SK-N-SH treated with all-trans-retinoic acid at 6 μM for 48 hours (cell line): ENCODE results near the gene DDX41.

ENCODE experiments used
- ATAC-seq: fragments of 200-7000 bp; cut with Tn5 transposase; 3 replicates; pipeline ENCODE4 v1.9.1; 2020; ENCODE audit warnings: mild to moderate bottlenecking, moderate library complexity
- ARNTL ChIP-seq: fragments of 450-650 bp; formaldehyde crosslinking; IDR thresholded peaks from 2 replicates; pipeline ENCODE4 v1.5.0; 2020; ENCODE audit warnings: low read depth, mild to moderate bottlenecking, moderate library complexity, borderline replicate concordance
- CSDC2 ChIP-seq: fragments of 250-450 bp; sonication (Bioruptor Pico); IDR thresholded peaks from 2 replicates; pipeline ENCODE4 v1.5.0; 2020; ENCODE audit warnings: mild to moderate bottlenecking, moderate library complexity
- ESRRG ChIP-seq: fragments of 250-450 bp; sonication (Bioruptor Pico); IDR thresholded peaks from 2 replicates; pipeline ENCODE4 v1.6.1; 2021; ENCODE audit warnings: mild to moderate bottlenecking
- GLIS3 ChIP-seq: fragments of 250-450 bp; sonication (Bioruptor Pico); IDR thresholded peaks from 2 replicates; pipeline ENCODE4 v1.5.0; 2020; ENCODE audit warnings: mild to moderate bottlenecking, moderate library complexity
- ISL1 ChIP-seq: fragments of 250-450 bp; sonication (Bioruptor Pico); IDR thresholded peaks from 2 replicates; pipeline ENCODE4 v2.1.2; 2022; ENCODE audit warnings: mild to moderate bottlenecking, moderate library complexity
- OSR1 ChIP-seq: fragments of 250-450 bp; sonication (Bioruptor Pico); IDR thresholded peaks from 2 replicates; pipeline ENCODE4 v1.8.0; 2022; ENCODE audit warnings: moderate library complexity, mild to moderate bottlenecking, inconsistent platforms
- PPARA ChIP-seq: fragments of 250-450 bp; sonication (Bioruptor Pico); IDR thresholded peaks from 2 replicates; pipeline ENCODE4 v1.5.0; 2020; ENCODE audit warnings: mild to moderate bottlenecking, borderline replicate concordance
- RARB ChIP-seq: fragments of 250-450 bp; sonication (Bioruptor Pico); IDR thresholded peaks from 2 replicates; pipeline ENCODE4 v1.8.0; 2021; ENCODE audit warnings: mild to moderate bottlenecking, moderate library complexity
- SNAI2 ChIP-seq: fragments of 250-450 bp; sonication (Bioruptor Pico); IDR thresholded peaks from 2 replicates; pipeline ENCODE4 v1.5.0; 2020; ENCODE audit warnings: mild to moderate bottlenecking, moderate library complexity
- TCF4 ChIP-seq: fragments of 250-450 bp; sonication (Bioruptor Pico); IDR thresholded peaks from 2 replicates; pipeline ENCODE4 v1.8.0; 2021; ENCODE audit warnings: mild to moderate bottlenecking, moderate library complexity, borderline replicate concordance
- ZC3H10 ChIP-seq: fragments of 250-450 bp; sonication (Bioruptor Pico); IDR thresholded peaks from 2 replicates; pipeline ENCODE4 v1.5.1; 2021; ENCODE audit warnings: mild to moderate bottlenecking, moderate library complexity
- ZFP3 ChIP-seq: fragments of 250-450 bp; sonication (Bioruptor Pico); IDR thresholded peaks from 2 replicates; pipeline ENCODE4 v1.5.0; 2020; ENCODE audit warnings: mild to moderate bottlenecking, moderate library complexity
- ZNF565 ChIP-seq: fragments of 450-650 bp; formaldehyde crosslinking; conservative IDR thresholded peaks from 2 replicates; pipeline ENCODE4 v1.5.0; 2020; ENCODE audit warnings: low read depth, mild to moderate bottlenecking, moderate library complexity
- ZNF70 ChIP-seq: fragments of 450-650 bp; formaldehyde crosslinking; IDR thresholded peaks from 2 replicates; pipeline ENCODE4 v1.5.0; 2020; ENCODE audit warnings: mild to moderate bottlenecking, moderate library complexity
- ZNF8 ChIP-seq: fragments of 450-650 bp; formaldehyde crosslinking; IDR thresholded peaks from 2 replicates; pipeline ENCODE4 v1.5.0; 2020; ENCODE audit warnings: mild to moderate bottlenecking, moderate library complexity
- TF ChIP-seq, protein P1 (sequence below): fragments of 250-450 bp; sonication (Bioruptor Pico); IDR thresholded peaks from 2 replicates; pipeline ENCODE4 v1.8.0; 2020; ENCODE audit warnings: mild to moderate bottlenecking, moderate library complexity, borderline replicate concordance
- TF ChIP-seq, protein P2 (sequence below): fragments of 250-450 bp; sonication (Bioruptor Pico); IDR thresholded peaks from 2 replicates; pipeline ENCODE4 v1.5.1; 2020; ENCODE audit warnings: low read depth, mild to moderate bottlenecking, moderate library complexity
- TF ChIP-seq, protein P3 (sequence below): fragments of 250-450 bp; sonication (Bioruptor Pico); IDR thresholded peaks from 2 replicates; pipeline ENCODE4 v1.8.0; 2021; ENCODE audit warnings: low read depth, mild to moderate bottlenecking, moderate library complexity, borderline replicate concordance
- TF ChIP-seq, protein P4 (sequence below): fragments of 250-450 bp; sonication (Bioruptor Pico); IDR thresholded peaks from 2 replicates; pipeline ENCODE4 v1.5.0; 2020; ENCODE audit warnings: mild to moderate bottlenecking, moderate library complexity
- TF ChIP-seq, protein P5 (sequence below): fragments of 250-450 bp; sonication (Bioruptor Pico); IDR thresholded peaks from 2 replicates; pipeline ENCODE4 v1.5.1; 2021; ENCODE audit warnings: mild to moderate bottlenecking, moderate library complexity

DDX41 gene

DNA sequence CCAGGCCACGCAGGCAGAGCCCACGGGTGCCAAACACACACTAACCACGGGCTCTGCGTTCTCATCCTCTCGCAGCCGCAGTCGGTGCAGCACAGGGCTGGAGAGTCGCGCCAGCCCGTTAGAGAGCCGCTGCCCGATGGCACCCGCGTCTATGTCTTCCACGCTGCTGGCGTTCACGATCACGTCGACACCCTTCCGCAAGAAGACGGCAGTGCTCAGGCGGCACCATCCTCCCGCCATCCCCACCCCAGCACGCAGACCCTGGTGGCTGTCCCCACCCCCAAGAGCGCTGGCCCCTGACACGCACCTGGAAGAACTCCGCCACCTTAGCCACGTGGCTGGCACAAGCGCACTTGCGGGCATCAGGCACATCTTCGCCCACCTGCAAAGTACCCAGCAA lies 49.3 kb downstream of the DDX41 start:
- TF ChIP-seq, protein P1, sequence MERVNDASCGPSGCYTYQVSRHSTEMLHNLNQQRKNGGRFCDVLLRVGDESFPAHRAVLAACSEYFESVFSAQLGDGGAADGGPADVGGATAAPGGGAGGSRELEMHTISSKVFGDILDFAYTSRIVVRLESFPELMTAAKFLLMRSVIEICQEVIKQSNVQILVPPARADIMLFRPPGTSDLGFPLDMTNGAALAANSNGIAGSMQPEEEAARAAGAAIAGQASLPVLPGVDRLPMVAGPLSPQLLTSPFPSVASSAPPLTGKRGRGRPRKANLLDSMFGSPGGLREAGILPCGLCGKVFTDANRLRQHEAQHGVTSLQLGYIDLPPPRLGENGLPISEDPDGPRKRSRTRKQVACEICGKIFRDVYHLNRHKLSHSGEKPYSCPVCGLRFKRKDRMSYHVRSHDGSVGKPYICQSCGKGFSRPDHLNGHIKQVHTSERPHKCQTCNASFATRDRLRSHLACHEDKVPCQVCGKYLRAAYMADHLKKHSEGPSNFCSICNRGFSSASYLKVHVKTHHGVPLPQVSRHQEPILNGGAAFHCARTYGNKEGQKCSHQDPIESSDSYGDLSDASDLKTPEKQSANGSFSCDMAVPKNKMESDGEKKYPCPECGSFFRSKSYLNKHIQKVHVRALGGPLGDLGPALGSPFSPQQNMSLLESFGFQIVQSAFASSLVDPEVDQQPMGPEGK (CRISPR knock-in tag): no peak
- TF ChIP-seq ARNTL: no peak
- TF ChIP-seq, protein P2, sequence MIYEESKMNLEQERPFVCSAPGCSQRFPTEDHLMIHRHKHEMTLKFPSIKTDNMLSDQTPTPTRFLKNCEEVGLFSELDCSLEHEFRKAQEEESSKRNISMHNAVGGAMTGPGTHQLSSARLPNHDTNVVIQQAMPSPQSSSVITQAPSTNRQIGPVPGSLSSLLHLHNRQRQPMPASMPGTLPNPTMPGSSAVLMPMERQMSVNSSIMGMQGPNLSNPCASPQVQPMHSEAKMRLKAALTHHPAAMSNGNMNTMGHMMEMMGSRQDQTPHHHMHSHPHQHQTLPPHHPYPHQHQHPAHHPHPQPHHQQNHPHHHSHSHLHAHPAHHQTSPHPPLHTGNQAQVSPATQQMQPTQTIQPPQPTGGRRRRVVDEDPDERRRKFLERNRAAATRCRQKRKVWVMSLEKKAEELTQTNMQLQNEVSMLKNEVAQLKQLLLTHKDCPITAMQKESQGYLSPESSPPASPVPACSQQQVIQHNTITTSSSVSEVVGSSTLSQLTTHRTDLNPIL (CRISPR knock-in tag): no peak
- TF ChIP-seq ESRRG (CRISPR knock-in tag): no peak
- TF ChIP-seq ZNF70 (CRISPR knock-in tag): no peak
- TF ChIP-seq ZFP3: no peak

DNA sequence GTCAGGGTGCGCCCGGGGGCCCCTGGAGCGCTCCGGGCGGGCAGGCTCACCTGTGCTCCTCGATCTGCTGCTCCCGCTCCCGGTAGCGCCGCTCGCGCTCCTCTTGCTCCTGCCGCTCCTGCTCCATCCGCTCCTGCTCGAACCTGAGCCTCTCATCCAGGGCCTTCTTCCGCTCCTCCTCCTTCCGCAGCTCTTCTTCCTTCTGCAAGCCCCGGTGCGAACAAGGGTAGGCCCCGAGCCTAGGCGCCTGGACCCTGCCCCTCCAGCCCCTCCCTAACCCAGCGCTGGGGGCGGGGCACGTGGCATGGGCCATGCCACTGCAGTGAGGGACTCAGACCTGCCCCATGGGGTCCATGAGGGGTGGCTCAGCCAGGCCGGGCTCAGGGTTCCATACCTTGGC lies 49.9 kb downstream of the DDX41 start:
- ATAC-seq: no peak
- no peak for TF ChIP-seq ZNF565 (CRISPR knock-in tag)
- TF ChIP-seq, protein P3, sequence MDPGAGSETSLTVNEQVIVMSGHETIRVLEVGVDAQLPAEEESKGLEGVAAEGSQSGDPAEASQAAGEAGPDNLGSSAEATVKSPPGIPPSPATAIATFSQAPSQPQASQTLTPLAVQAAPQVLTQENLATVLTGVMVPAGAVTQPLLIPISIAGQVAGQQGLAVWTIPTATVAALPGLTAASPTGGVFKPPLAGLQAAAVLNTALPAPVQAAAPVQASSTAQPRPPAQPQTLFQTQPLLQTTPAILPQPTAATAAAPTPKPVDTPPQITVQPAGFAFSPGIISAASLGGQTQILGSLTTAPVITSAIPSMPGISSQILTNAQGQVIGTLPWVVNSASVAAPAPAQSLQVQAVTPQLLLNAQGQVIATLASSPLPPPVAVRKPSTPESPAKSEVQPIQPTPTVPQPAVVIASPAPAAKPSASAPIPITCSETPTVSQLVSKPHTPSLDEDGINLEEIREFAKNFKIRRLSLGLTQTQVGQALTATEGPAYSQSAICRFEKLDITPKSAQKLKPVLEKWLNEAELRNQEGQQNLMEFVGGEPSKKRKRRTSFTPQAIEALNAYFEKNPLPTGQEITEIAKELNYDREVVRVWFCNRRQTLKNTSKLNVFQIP (CRISPR knock-in tag): no peak
- no peak for TF ChIP-seq ZFP3
- no peak for TF ChIP-seq ZC3H10 (CRISPR knock-in tag)
- TF ChIP-seq SNAI2 (CRISPR knock-in tag): no peak
- TF ChIP-seq PPARA (CRISPR knock-in tag): no peak
- TF ChIP-seq GLIS3 (CRISPR knock-in tag): no peak
- TF ChIP-seq, protein P1 (CRISPR knock-in tag): no peak
- TF ChIP-seq ZNF70 (CRISPR knock-in tag): no peak

More for the DNA sequence above, 49.3 kb downstream of the DDX41 start:
- ATAC-seq: no peak

DNA sequence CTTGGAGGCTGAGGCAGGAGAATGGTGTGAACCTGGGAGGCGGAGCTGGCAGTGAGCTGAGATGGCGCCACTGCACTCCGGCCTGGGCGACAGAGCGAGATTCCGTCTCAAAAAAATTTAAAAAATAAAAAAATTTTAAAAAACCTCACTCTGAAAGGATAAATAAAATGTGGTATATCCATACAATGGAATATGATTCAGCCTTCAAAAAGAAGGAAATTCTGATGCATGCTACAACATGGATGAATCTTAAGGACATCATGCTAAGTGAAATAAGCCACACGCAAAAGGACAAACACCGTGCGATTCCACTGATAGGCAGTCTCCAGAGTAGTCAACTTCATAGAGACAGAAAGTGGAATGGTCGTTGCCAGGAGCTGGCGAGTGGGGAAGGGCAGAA lies 51.7 kb downstream of the DDX41 start:
- TF ChIP-seq CSDC2 (CRISPR knock-in tag) (no peak), ZNF8 (CRISPR knock-in tag) (peak; percentile 99)
- TF ChIP-seq, all 23 proteins: peak for 1
- no peak for ATAC-seq

DNA sequence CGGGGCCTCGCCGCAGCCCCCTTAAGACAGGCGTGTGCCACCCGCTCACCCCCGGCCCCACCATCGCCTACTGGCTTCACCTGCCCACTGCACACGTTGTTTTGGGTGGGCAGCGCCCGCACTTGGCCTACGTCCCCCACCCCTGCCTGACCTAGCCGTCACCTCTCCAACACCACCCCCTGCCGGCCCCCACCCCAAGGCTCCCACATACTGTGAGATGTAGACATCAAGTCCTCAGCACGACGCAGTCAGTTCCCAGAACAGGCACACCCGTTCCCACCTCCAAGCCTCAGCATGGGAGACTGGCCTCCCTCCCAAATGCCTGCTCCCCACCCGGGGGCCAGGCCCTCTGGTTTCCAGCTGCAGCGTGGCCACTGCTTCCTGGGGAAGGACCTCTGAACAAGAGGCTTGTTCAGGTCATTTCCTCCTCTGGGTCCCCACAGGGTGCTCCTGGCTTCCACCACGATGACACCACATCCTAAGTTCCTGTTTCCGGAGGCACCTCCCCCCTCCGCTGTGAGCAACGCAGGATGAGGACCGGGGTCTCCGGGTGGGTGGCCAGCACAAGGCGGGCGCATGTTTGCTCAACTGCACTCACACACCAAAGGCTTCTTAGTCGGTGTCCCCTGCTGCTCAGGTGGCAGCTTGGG lies 54.6 kb downstream of the DDX41 start:
- no peak for ATAC-seq
- TF ChIP-seq ZNF70 (CRISPR knock-in tag): no peak
- TF ChIP-seq ZC3H10 (CRISPR knock-in tag): no peak
- TF ChIP-seq ISL1: no peak
- TF ChIP-seq ZNF565 (CRISPR knock-in tag): no peak
- TF ChIP-seq, protein P3 (CRISPR knock-in tag): no peak
- TF ChIP-seq, protein P4, sequence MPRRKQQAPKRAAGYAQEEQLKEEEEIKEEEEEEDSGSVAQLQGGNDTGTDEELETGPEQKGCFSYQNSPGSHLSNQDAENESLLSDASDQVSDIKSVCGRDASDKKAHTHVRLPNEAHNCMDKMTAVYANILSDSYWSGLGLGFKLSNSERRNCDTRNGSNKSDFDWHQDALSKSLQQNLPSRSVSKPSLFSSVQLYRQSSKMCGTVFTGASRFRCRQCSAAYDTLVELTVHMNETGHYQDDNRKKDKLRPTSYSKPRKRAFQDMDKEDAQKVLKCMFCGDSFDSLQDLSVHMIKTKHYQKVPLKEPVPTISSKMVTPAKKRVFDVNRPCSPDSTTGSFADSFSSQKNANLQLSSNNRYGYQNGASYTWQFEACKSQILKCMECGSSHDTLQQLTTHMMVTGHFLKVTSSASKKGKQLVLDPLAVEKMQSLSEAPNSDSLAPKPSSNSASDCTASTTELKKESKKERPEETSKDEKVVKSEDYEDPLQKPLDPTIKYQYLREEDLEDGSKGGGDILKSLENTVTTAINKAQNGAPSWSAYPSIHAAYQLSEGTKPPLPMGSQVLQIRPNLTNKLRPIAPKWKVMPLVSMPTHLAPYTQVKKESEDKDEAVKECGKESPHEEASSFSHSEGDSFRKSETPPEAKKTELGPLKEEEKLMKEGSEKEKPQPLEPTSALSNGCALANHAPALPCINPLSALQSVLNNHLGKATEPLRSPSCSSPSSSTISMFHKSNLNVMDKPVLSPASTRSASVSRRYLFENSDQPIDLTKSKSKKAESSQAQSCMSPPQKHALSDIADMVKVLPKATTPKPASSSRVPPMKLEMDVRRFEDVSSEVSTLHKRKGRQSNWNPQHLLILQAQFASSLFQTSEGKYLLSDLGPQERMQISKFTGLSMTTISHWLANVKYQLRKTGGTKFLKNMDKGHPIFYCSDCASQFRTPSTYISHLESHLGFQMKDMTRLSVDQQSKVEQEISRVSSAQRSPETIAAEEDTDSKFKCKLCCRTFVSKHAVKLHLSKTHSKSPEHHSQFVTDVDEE (CRISPR knock-in tag): no peak
- TF ChIP-seq GLIS3 (CRISPR knock-in tag): no peak
- TF ChIP-seq PPARA (CRISPR knock-in tag): no peak
- no peak for TF ChIP-seq OSR1
- TF ChIP-seq ZFP3: no peak
- TF ChIP-seq TCF4 (CRISPR knock-in tag): no peak
- TF ChIP-seq, protein P5, sequence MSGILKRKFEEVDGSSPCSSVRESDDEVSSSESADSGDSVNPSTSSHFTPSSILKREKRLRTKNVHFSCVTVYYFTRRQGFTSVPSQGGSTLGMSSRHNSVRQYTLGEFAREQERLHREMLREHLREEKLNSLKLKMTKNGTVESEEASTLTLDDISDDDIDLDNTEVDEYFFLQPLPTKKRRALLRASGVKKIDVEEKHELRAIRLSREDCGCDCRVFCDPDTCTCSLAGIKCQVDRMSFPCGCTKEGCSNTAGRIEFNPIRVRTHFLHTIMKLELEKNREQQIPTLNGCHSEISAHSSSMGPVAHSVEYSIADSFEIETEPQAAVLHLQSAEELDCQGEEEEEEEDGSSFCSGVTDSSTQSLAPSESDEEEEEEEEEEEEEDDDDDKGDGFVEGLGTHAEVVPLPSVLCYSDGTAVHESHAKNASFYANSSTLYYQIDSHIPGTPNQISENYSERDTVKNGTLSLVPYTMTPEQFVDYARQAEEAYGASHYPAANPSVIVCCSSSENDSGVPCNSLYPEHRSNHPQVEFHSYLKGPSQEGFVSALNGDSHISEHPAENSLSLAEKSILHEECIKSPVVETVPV (CRISPR knock-in tag): no peak
- no peak for TF ChIP-seq RARB (CRISPR knock-in tag)
- TF ChIP-seq, protein P1 (CRISPR knock-in tag): no peak
